MM.1S (cell line): ENCODE results near the gene CTPS2.

ENCODE experiments used
- DNase-seq: peaks from one replicate; pipeline ENCODE4 v3.0.0-alpha.2; 2015
- H2AFZ ChIP-seq: fragments of 300-600 bp; sonication (generic); 2 replicates; pipeline ENCODE4 v1.6.0; 2016; ENCODE audit warnings: antibody characterized with exemption, low read length
- H3F3A ChIP-seq: fragments of 300-600 bp; sonication (generic); 2 replicates; pipeline ENCODE4 v1.6.1; 2016; ENCODE audit warnings: mild to moderate bottlenecking, antibody characterized with exemption, low read length, moderate library complexity, mixed read lengths; ENCODE audit not compliant: insufficient read depth
- H3K27ac ChIP-seq: fragments of 300-600 bp; sonication (generic); 2 replicates; pipeline ENCODE4 v1.5.1; 2016; ENCODE audit warnings: mild to moderate bottlenecking, low read length
- H3K27me3 ChIP-seq: fragments of 300-600 bp; sonication (generic); replicated peaks from 2 replicates; pipeline ENCODE4 v1.6.0; 2016; ENCODE audit warnings: low read length; ENCODE audit not compliant: insufficient read depth
- H3K36me3 ChIP-seq: fragments of 300-600 bp; sonication (generic); replicated peaks from 2 replicates; pipeline ENCODE4 v1.6.1; 2016; ENCODE audit warnings: mild to moderate bottlenecking, low read length, mixed read lengths; ENCODE audit not compliant: insufficient read depth
- H3K4me1 ChIP-seq: fragments of 300-600 bp; sonication (generic); 2 replicates; pipeline ENCODE4 v1.6.1; 2016; ENCODE audit warnings: low read length, mixed read lengths
- H3K4me2 ChIP-seq: fragments of 300-600 bp; sonication (generic); 2 replicates; pipeline ENCODE4 v1.6.0; 2016; ENCODE audit warnings: low read depth, low read length
- H3K4me3 ChIP-seq: fragments of 300-600 bp; sonication (generic); 2 replicates; pipeline ENCODE4 v1.5.1; 2016; ENCODE audit warnings: low read length, mixed read lengths
- H3K79me2 ChIP-seq: fragments of 300-600 bp; sonication (generic); 2 replicates; pipeline ENCODE4 v1.6.1; 2016; ENCODE audit warnings: mixed run types, low read length, mixed read lengths
- H3K9ac ChIP-seq: fragments of 300-600 bp; sonication (generic); 2 replicates; pipeline ENCODE4 v1.6.1; 2016; ENCODE audit warnings: low read length, mixed read lengths
- H3K9me2 ChIP-seq: fragments of 300-600 bp; sonication (generic); replicated peaks from 2 replicates; pipeline ENCODE4 v1.6.1; 2016; ENCODE audit warnings: mild to moderate bottlenecking, low read length, mixed read lengths; ENCODE audit not compliant: insufficient read depth
- H3K9me3 ChIP-seq: fragments of 300-600 bp; sonication (generic); replicated peaks from 2 replicates; pipeline ENCODE4 v1.6.1; 2016; ENCODE audit warnings: mild to moderate bottlenecking, low read length, mixed read lengths; ENCODE audit not compliant: insufficient read depth
- H4K20me1 ChIP-seq: fragments of 300-600 bp; sonication (generic); 2 replicates; pipeline ENCODE4 v1.6.1; 2016; ENCODE audit warnings: mild to moderate bottlenecking, low read length, moderate library complexity, mixed read lengths; ENCODE audit not compliant: insufficient read depth
- EZH2 ChIP-seq: fragments of 300-600 bp; sonication (generic); optimal IDR thresholded peaks from 2 replicates; pipeline ENCODE3; 2017; ENCODE audit warnings: low read depth, mild to moderate bottlenecking, antibody characterized with exemption, low read length, mixed read lengths
- EZH2phosphoT487 ChIP-seq: fragments of 300-600 bp; sonication (generic); IDR thresholded peaks from 2 replicates; pipeline ENCODE4 v1.6.1; 2018; ENCODE audit warnings: antibody characterized with exemption, low read length
- TF ChIP-seq, protein P1 (sequence below): fragments of 300-600 bp; sonication (generic); IDR thresholded peaks from 2 replicates; pipeline ENCODE4 v1.5.1; 2016; ENCODE audit warnings: antibody characterized with exemption, low read length, mixed read lengths

The CTPS2 gene

DNA sequence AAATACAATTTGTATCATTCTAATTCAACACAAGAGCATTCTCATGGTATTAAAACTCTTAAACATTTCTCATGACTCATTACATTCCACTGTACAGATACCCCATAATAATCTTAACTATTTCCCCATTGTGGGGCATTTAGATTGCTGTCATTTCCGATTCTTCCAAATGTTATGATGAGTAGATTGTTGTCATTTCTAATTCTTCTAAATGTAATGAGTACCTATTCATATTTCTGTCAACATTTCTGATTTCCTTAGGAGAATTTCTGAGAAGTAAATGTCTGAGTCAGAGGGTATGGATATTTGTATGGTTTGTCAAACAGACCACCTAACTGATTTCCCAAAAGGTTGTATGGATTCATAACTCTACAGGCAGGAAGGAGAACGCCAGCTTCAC lies 54.2 kb downstream of the CTPS2 start:
- Histone ChIP-seq H3K36me3 (no peaks in the 10 kb centered on the region), H3K9me2 (no peaks in the 10 kb centered on the region), H3K27ac (no peak overlapping the region), H3K4me3 (no peak overlapping the region), H3K9me3 (no peaks in the 10 kb centered on the region), H4K20me1 (no peaks in the 10 kb centered on the region), H3K79me2 (no peaks in the 10 kb centered on the region), H3K27me3 (no peaks in the 10 kb centered on the region), H2AFZ (no peak overlapping the region), H3K9ac (no peak overlapping the region), H3K4me2 (no peak overlapping the region), H3K4me1 (no peaks in the 10 kb centered on the region), H3F3A (no peaks in the 10 kb centered on the region)
- TF ChIP-seq EZH2phosphoT487, result no peak
- no peak for TF ChIP-seq EZH2
- TF ChIP-seq, protein P1, sequence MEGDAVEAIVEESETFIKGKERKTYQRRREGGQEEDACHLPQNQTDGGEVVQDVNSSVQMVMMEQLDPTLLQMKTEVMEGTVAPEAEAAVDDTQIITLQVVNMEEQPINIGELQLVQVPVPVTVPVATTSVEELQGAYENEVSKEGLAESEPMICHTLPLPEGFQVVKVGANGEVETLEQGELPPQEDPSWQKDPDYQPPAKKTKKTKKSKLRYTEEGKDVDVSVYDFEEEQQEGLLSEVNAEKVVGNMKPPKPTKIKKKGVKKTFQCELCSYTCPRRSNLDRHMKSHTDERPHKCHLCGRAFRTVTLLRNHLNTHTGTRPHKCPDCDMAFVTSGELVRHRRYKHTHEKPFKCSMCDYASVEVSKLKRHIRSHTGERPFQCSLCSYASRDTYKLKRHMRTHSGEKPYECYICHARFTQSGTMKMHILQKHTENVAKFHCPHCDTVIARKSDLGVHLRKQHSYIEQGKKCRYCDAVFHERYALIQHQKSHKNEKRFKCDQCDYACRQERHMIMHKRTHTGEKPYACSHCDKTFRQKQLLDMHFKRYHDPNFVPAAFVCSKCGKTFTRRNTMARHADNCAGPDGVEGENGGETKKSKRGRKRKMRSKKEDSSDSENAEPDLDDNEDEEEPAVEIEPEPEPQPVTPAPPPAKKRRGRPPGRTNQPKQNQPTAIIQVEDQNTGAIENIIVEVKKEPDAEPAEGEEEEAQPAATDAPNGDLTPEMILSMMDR, result no peak
- DNase-seq, result no peak

DNA sequence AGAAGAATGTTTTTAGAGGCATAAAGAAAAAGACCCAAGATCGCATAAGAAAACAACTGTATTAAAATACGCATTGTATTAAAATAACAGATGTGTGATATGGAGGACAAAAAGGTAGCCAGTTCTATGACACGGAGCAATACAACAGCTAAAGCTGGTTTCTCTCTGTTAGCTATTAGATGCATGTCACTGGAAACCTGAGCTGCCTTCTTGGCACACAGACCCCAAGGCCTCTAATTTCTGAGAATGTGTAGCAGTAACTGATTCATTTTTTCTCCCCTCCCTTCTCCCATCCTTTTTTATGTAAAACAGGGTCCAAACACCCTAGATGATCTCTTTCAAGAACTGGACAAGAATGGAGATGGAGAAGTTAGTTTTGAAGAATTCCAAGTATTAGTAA lies 58.4 kb downstream of the CTPS2 start:
- TF ChIP-seq, protein P1, result no peak
- no peak for TF ChIP-seq EZH2
- TF ChIP-seq EZH2phosphoT487, result no peak
- Histone ChIP-seq H3K4me1 (no peaks in the 10 kb centered on the region), H3K4me3 (no peak overlapping the region), H3K9me3 (no peaks in the 10 kb centered on the region), H3K27ac (no peak overlapping the region), H3F3A (no peaks in the 10 kb centered on the region), H3K79me2 (no peaks in the 10 kb centered on the region), H3K9me2 (no peaks in the 10 kb centered on the region), H3K4me2 (no peak overlapping the region), H3K27me3 (no peaks in the 10 kb centered on the region), H4K20me1 (no peaks in the 10 kb centered on the region), H2AFZ (no peak overlapping the region), H3K36me3 (no peaks in the 10 kb centered on the region), H3K9ac (no peak overlapping the region)
- no peak for DNase-seq

DNA sequence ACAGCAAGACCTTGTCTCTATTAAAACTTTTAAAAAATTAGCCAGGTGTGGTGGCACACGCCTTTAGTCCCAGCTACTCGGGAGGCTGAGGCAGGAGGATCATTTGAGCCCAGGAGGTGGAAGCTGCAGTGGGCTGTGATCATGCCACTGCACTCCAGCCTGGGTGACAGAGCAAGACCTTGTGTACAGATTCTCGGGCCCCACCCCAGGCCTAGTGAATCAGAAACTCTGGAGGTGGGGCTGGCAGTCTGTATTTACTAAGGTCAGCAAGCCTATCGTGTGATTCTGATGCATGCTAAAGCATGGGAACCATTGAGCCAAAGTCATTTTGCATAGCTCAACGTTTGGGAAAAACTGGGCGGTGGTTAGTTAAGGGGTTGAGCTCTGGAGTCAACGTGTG lies 59.0 kb downstream of the CTPS2 start:
- no peak overlapping the region for H3K4me3 ChIP-seq
- H2AFZ ChIP-seq, result no peak overlapping the region
- no peaks in the 10 kb centered on the region for H3K4me1 ChIP-seq
- H3F3A ChIP-seq, result no peaks in the 10 kb centered on the region
- no peaks in the 10 kb centered on the region for H4K20me1 ChIP-seq
- H3K4me2 ChIP-seq, result no peak overlapping the region
- no peaks in the 10 kb centered on the region for H3K9me3 ChIP-seq
- no peaks in the 10 kb centered on the region for H3K36me3 ChIP-seq
- no peak for DNase-seq
- no peaks in the 10 kb centered on the region for H3K79me2 ChIP-seq
- TF ChIP-seq EZH2phosphoT487 (no peak), EZH2 (no peak)
- TF ChIP-seq, protein P1, result no peak
- no peak overlapping the region for H3K27ac ChIP-seq
- H3K27me3 ChIP-seq, result no peaks in the 10 kb centered on the region
- no peaks in the 10 kb centered on the region for H3K9me2 ChIP-seq
- no peak overlapping the region for H3K9ac ChIP-seq
